RCC 7860 (cell line): ENCODE results near the gene PPARG.
A peak's percentile ranks its signal among the peaks of the same experiment; 100 is the strongest.
"Not testable (repeated sequence)": the region's sequence is repeated elsewhere in the genome, so short reads cannot be mapped to it uniquely, and the experiment has no call there.

Experiments
- DNase-seq: peaks from one replicate; pipeline ENCODE4 v3.0.0-alpha.2; 2015; ENCODE audit warnings: low spot score
- FAIRE-seq: peaks from 2 replicates; lab custom pipeline; 2012; peaks lifted over from hg19 to GRCh38; lab: Jason Lieb, UNC

Gene PPARG

GRCh38 chr3:12437861-12438260, 149.0 kb downstream of the PPARG start:
- FAIRE-seq (no peak), DNase-seq (no peak)

GRCh38 chr3:12438318-12438717, 149.4 kb downstream of the PPARG start:
- FAIRE-seq (no peak), DNase-seq (no peak)

- no peak for FAIRE-seq
- DNase-seq: no peak
These were observed 150.5 kb downstream of the PPARG start for GRCh38 chr3:12439161-12439940.

GRCh38 chr3:12440927-12441714, 152.3 kb downstream of the PPARG start:
- DNase-seq: no peak
- no peak for FAIRE-seq

GRCh38 chr3:12442654-12443501, 154.0 kb downstream of the PPARG start:
- no peak for FAIRE-seq
- DNase-seq: no peak

GRCh38 chr3:12443781-12444522, 155.1 kb downstream of the PPARG start:
- DNase-seq (no peak), FAIRE-seq (no peak)

- FAIRE-seq (peak; percentile 31), DNase-seq (peak; percentile 70)
These were observed 156.0 kb downstream of the PPARG start for GRCh38 chr3:12444582-12445471.

GRCh38 chr3:12445523-12446240, 156.8 kb downstream of the PPARG start:
- no peak for FAIRE-seq
- DNase-seq: no peak

- no peak for FAIRE-seq
- DNase-seq: no peak
These were observed 157.4 kb downstream of the PPARG start for GRCh38 chr3:12446298-12446697.

- FAIRE-seq (no peak), DNase-seq (no peak)
These were observed 158.2 kb downstream of the PPARG start for GRCh38 chr3:12447075-12447474.

GRCh38 chr3:12448404-12449202, 159.7 kb downstream of the PPARG start:
- not testable (repeated sequence) for FAIRE-seq, DNase-seq

- FAIRE-seq (no peak), DNase-seq (no peak)
These were observed 161.2 kb downstream of the PPARG start for GRCh38 chr3:12449889-12450682.

GRCh38 chr3:12451481-12451880, 162.6 kb downstream of the PPARG start:
- DNase-seq: no peak
- FAIRE-seq: no peak

- no peak for FAIRE-seq
These were observed 163.1 kb downstream of the PPARG start for GRCh38 chr3:12451960-12452359.

GRCh38 chr3:12452361-12453330, 163.8 kb downstream of the PPARG start:
- no peak for DNase-seq
- FAIRE-seq: no peak

More at GRCh38 chr3:12451960-12452359, 163.1 kb downstream of the PPARG start:
- no peak for DNase-seq
